Measurements from ENCODE around the gene GAS7. TPM values are rescaled to one million over a fixed set of nuclear protein-coding genes. Genes with fewer than 3 reads are reported as not detected.

Gene GAS7
- total and polyA plus RNA-seq, 2 of the 13 experiments (the other 11 are each of a cell fraction or from before 2014, with no cell fraction given), result 1.0 to 5.2 TPM

- TF ChIP-seq, protein P1, sequence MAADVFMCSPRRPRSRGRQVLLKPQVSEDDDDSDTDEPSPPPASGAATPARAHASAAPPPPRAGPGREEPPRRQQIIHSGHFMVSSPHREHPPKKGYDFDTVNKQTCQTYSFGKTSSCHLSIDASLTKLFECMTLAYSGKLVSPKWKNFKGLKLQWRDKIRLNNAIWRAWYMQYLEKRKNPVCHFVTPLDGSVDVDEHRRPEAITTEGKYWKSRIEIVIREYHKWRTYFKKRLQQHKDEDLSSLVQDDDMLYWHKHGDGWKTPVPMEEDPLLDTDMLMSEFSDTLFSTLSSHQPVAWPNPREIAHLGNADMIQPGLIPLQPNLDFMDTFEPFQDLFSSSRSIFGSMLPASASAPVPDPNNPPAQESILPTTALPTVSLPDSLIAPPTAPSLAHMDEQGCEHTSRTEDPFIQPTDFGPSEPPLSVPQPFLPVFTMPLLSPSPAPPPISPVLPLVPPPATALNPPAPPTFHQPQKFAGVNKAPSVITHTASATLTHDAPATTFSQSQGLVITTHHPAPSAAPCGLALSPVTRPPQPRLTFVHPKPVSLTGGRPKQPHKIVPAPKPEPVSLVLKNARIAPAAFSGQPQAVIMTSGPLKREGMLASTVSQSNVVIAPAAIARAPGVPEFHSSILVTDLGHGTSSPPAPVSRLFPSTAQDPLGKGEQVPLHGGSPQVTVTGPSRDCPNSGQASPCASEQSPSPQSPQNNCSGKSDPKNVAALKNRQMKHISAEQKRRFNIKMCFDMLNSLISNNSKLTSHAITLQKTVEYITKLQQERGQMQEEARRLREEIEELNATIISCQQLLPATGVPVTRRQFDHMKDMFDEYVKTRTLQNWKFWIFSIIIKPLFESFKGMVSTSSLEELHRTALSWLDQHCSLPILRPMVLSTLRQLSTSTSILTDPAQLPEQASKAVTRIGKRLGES (CRISPR knock-in tag; IDR thresholded peaks at IDR 0.05; ENCODE audit: borderline replicate concordance), result no peak
- TF ChIP-seq ZNF546 (CRISPR knock-in tag; conservative IDR thresholded peaks at IDR 0.05) (no peak), RAD21 (CRISPR knock-in tag; IDR thresholded peaks at IDR 0.05) (no peak), JUNB (CRISPR knock-in tag; IDR thresholded peaks at IDR 0.05; ENCODE audit: borderline replicate concordance) (no peak)
- TF ChIP-seq, protein P2, sequence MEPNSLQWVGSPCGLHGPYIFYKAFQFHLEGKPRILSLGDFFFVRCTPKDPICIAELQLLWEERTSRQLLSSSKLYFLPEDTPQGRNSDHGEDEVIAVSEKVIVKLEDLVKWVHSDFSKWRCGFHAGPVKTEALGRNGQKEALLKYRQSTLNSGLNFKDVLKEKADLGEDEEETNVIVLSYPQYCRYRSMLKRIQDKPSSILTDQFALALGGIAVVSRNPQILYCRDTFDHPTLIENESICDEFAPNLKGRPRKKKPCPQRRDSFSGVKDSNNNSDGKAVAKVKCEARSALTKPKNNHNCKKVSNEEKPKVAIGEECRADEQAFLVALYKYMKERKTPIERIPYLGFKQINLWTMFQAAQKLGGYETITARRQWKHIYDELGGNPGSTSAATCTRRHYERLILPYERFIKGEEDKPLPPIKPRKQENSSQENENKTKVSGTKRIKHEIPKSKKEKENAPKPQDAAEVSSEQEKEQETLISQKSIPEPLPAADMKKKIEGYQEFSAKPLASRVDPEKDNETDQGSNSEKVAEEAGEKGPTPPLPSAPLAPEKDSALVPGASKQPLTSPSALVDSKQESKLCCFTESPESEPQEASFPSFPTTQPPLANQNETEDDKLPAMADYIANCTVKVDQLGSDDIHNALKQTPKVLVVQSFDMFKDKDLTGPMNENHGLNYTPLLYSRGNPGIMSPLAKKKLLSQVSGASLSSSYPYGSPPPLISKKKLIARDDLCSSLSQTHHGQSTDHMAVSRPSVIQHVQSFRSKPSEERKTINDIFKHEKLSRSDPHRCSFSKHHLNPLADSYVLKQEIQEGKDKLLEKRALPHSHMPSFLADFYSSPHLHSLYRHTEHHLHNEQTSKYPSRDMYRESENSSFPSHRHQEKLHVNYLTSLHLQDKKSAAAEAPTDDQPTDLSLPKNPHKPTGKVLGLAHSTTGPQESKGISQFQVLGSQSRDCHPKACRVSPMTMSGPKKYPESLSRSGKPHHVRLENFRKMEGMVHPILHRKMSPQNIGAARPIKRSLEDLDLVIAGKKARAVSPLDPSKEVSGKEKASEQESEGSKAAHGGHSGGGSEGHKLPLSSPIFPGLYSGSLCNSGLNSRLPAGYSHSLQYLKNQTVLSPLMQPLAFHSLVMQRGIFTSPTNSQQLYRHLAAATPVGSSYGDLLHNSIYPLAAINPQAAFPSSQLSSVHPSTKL (CRISPR knock-in tag; IDR thresholded peaks at IDR 0.05), result no peak
Observed at GRCh38 chr17:9940841-9941240, 257.6 kb downstream of the GAS7 start (continued).

- Histone ChIP-seq H2AFZ (ENCODE audit: low read length) (no peak overlapping the region), H3K4me3 (replicated peaks in 1 of 3; ENCODE audit: insufficient read depth in 1 of 3, low read depth in 2 of 3, low read length in 3 of 3) (no peak overlapping the region), H3K79me2 (ENCODE audit: insufficient read depth, low read length) (no peaks in the 10 kb centered on the region), H3K27me3 (ENCODE audit: control insufficient read depth in 1 of 2, insufficient read depth in 2 of 2, low read length in 2 of 2) (peaks cover 1 to 4% of the 10 kb centered on the region in 2 experiments; a peak in 3 of 5 replicates), H3K4me2 (ENCODE audit: low read depth, low read length) (no peak overlapping the region), H4K20me1 (ENCODE audit: insufficient read depth, low read length) (0 out of 2 replicates have a peak, but pooled peaks cover 3% of the 10 kb centered on the region), H3K36me3 (replicated peaks in 1 of 2; ENCODE audit: control insufficient read depth in 1 of 2, insufficient read depth in 2 of 2, low read length in 2 of 2) (no peaks in the 10 kb centered on the region), H3K9me3 (ENCODE audit: low read length) (no peaks in the 10 kb centered on the region), H3K4me1 (ENCODE audit: insufficient read depth, low read length) (no peaks in the 10 kb centered on the region), H3K9ac (ENCODE audit: insufficient read depth, low read depth, low read length) (no peak overlapping the region), H3K27ac (ENCODE audit: extremely low read length, insufficient read depth, low read length) (no peak overlapping the region)
- BruUV-seq (replicated peaks), result no TSS peak
- in situ Hi-C loops (cut with HindIII; ENCODE audit: extremely low pct_ligation_motif_present, low pct_unique_long_range_greater_than_20kb) (no loop called here), intact Hi-C loops (cut with micrococcal nuclease; ENCODE audit: unreplicated experiment) (no loop called here)
- ATAC-seq (no peak), DNase-seq (ENCODE audit: low spot score) (no peak), FAIRE-seq (no peak)
- ChIA-PET POLR2A (no interaction called here), CTCF (ENCODE audit: low intra/inter-chr PET ratio, low total read pairs) (no interaction called here)
- WGBS (ENCODE audit: low lambda C conversion rate), result 0% methylated on average over 1 of the region's 1 CpG
- TF ChIP-seq SRSF9 (IDR thresholded peaks at IDR 0.05; ENCODE audit: borderline replicate concordance, insufficient read depth, low read depth, low read length, poor library complexity, severe bottlenecking) (no peak), ZNF362 (CRISPR knock-in tag; IDR thresholded peaks at IDR 0.05; ENCODE audit: borderline replicate concordance) (no peak), GPBP1L1 (CRISPR knock-in tag; IDR thresholded peaks at IDR 0.05) (no peak), ZBTB3 (CRISPR knock-in tag; IDR thresholded peaks at IDR 0.05; ENCODE audit: borderline replicate concordance, low read depth) (no peak), HOXA3 (CRISPR knock-in tag; IDR thresholded peaks at IDR 0.05) (no peak), ATF1 (CRISPR knock-in tag; IDR thresholded peaks at IDR 0.05) (no peak), SPEN (CRISPR knock-in tag; IDR thresholded peaks at IDR 0.05; ENCODE audit: low read depth) (no peak)
Observed at GRCh38 chr17:9938764-9939163, 259.6 kb downstream of the GAS7 start.
